ENCODE results near the gene CREB5.

GRCh38 chr7:28474640-28475039 is 62.3 kb downstream of the CREB5 start:
- TF ChIP-seq CTCF (conservative IDR thresholded peaks at IDR 0.05; ENCODE audit: low read depth, low read length) (no peak), EZH2phosphoT487 (IDR thresholded peaks at IDR 0.05; ENCODE audit: borderline replicate concordance, low read length) (no peak), EZH2 (IDR thresholded peaks at IDR 0.05; ENCODE audit: low read length, unreplicated experiment) (no peak)

Data from PC-3 (cell line).